Measurements from ENCODE around the gene MAFB.

MAFB gene

DNA sequence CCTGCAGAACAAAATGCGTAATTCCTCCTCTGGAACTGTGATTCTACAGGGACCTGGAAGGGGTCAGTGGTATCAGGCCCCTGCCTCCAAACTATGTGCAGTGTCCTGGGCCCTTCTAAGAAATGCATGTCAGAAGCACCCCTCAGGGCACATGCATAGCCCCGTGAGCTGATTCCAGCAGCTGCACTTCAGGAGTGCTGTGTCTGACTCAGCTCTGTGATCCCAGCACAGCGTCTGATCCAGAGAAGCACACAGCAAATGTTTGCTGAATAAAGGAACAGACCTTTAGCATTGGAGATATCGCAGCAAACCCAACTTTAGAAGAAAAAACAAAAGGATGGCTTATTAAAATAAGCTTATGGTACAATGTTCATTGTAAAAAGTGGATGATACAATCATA lies 15.8 kb upstream of the MAFB start:
- TF ChIP-seq, protein P1, sequence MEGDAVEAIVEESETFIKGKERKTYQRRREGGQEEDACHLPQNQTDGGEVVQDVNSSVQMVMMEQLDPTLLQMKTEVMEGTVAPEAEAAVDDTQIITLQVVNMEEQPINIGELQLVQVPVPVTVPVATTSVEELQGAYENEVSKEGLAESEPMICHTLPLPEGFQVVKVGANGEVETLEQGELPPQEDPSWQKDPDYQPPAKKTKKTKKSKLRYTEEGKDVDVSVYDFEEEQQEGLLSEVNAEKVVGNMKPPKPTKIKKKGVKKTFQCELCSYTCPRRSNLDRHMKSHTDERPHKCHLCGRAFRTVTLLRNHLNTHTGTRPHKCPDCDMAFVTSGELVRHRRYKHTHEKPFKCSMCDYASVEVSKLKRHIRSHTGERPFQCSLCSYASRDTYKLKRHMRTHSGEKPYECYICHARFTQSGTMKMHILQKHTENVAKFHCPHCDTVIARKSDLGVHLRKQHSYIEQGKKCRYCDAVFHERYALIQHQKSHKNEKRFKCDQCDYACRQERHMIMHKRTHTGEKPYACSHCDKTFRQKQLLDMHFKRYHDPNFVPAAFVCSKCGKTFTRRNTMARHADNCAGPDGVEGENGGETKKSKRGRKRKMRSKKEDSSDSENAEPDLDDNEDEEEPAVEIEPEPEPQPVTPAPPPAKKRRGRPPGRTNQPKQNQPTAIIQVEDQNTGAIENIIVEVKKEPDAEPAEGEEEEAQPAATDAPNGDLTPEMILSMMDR (IDR thresholded peaks at IDR 0.05; ENCODE audit: insufficient read depth, missing control alignments), result no peak
- no peak for DNase-seq (ENCODE audit: insufficient read length, low spot score)
- FAIRE-seq, result no peak

DNA sequence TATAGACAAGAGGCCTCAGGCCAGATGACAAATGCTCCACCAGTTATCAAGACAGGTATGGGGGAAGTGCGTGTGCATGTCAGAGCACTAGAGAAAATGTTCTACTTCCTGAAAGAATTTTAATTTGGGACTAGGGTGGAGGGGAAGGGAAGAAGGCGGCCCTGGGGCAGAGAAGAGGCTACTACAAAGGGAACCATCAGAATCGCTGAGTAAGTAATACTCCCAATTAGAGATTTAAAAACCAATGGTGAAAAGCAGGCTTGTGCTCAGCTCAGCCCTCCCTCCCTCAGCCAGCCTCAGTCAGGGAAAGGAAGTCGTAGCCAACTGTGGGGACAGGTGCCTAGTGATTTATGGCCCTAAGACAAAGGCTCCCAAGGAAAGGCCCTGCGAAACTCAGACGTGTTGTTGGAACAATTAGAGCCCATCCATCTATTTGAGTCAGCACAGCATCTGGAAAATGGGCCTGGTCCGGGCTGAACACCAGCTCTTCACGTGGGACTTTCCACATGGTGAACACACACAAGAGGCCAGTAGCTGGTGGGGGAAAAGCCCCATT lies 15.0 kb upstream of the MAFB start:
- DNase-seq (ENCODE audit: insufficient read length, low spot score) (no peak), FAIRE-seq (no peak)
- TF ChIP-seq, protein P1 (IDR thresholded peaks at IDR 0.05; ENCODE audit: insufficient read depth, missing control alignments), result no peak

DNA sequence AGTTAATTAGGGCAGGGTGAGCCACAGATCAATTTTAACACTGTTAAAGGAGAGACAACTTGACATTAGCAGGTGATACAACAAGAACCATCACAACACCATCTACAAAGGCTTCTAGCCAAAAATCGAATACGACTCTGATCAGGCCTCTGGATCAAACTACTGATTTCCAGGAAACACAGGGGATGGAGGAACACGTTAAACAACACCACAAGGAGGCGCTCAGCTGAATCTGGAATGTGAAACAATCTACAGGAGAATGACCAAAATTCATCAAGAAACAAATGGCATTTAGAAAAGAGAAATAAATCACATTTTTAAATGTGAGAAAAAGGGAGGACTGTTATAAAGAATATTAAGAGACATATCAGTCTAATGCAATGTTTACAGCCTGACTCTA lies 13.5 kb upstream of the MAFB start:
- TF ChIP-seq, protein P1 (IDR thresholded peaks at IDR 0.05; ENCODE audit: insufficient read depth, missing control alignments), result peak; percentile 24
- FAIRE-seq (no peak), DNase-seq (ENCODE audit: insufficient read length, low spot score) (no peak)

DNA sequence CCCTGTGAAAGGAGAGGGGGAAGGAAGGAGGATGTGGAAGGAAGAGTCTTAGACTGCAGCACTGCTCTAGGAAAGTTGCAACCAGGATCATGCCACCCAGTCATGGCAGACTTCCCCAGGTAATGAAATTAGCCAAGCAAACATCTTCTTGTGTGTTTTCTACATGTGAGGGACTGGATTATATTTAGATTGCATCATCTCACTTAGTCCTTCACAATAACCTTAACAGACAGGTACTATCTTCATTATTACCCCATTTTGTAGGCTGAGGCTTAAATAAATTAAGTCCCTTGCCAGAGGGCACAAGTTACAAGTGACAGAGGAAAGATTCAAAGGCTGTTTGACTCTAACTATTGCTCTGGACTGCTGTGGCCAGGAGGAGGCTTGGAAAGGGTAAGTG lies 9.7 kb upstream of the MAFB start:
- FAIRE-seq (no peak), DNase-seq (ENCODE audit: insufficient read length, low spot score) (no peak)
- TF ChIP-seq, protein P1 (IDR thresholded peaks at IDR 0.05; ENCODE audit: insufficient read depth, missing control alignments), result no peak

DNA sequence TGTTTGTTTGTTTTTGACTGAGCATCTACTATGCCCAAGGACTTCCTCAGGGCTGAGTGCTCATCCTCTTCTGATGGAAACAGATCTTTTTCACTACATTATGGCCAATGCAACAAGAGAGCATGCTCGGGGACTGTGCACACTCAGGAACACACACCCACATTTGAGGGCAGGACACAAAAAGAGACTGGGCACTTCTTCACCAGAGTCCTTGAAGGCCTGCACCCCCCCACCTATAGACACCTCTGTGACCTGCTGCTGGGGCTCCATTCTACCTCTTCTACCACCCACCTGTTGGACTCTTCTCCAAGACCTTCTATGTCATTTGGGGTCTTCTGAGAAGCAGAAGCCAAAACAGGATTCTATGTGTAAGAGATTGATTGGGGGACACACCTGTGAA lies 9.2 kb upstream of the MAFB start:
- DNase-seq (ENCODE audit: insufficient read length, low spot score) (no peak), FAIRE-seq (no peak)
- TF ChIP-seq, protein P1 (IDR thresholded peaks at IDR 0.05; ENCODE audit: insufficient read depth, missing control alignments), result no peak

DNA sequence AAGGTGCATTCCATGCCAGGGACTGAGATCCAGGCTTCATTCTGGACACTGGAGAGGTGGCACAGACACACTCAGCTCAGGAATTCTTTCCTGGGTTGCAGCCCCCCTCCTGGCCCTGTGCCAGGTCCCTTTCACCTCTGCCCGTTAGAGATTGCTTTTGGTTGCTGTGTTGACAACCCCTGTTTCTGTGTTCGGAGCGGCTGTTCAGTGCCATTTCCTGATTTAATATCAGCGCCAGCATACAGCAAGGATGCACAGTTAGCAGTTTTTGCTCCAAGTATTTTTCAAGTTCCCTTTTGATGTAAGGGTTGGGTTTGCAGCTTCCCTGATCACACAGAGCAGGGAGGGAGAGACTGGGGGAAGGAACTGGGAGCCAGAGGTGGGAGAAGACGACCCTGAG lies 8.5 kb upstream of the MAFB start:
- FAIRE-seq (no peak), DNase-seq (ENCODE audit: insufficient read length, low spot score) (no peak)
- TF ChIP-seq, protein P1 (IDR thresholded peaks at IDR 0.05; ENCODE audit: insufficient read depth, missing control alignments), result no peak

DNA sequence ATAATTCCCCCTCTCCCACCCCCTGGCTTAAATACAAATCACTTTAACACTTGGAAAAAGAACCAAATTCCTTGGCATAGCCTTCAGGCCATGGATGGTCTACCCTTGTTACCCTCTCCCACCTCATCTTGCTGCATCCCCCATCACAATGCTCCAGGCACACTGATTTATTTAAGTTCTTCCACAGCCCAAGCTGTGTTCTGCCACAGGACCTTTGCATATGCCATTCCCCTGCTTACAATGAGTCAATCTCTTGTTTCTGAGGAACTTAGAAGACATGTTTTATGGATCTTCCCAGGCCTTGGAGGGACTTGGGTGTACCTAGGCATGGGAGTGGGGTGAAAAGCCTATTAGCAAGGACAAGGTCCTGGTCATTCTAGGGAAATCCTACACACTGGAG lies 6.2 kb upstream of the MAFB start:
- FAIRE-seq, result no peak

More for the DNA sequence above, 6.2 kb upstream of the MAFB start:
- TF ChIP-seq, protein P1 (IDR thresholded peaks at IDR 0.05; ENCODE audit: insufficient read depth, missing control alignments), result no peak
- DNase-seq (ENCODE audit: insufficient read length, low spot score), result no peak

Data from D721Med (cell line).